ENCODE measurements around the gene KRT1.

DNA sequence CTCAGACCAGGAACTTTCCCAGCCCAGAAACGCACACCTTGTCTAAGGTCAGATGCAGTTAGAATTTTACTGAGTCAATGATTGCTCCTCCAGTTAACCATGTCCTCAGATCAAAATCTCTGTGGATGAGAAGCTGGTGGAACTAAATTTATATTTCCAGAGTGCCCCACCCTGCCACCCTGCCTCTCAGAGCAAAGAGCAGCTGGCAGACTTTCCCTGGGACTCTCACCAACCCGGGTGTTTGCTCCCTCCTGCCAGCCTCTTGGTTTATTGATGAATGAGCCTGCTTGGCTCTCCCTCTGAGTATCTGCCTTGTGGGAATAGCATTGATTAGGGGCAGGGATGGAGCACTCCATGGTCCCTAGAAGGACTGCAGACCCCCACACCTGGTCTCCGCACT is 5.9 kb upstream of the KRT1 start:
- no peak for TF ChIP-seq YY1 (IDR thresholded peaks at IDR 0.05; ENCODE audit: low read depth)
- TF ChIP-seq RXRA (IDR thresholded peaks at IDR 0.05; ENCODE audit: borderline replicate concordance, low read depth), result no peak
- TF ChIP-seq EP300 (IDR thresholded peaks at IDR 0.05; ENCODE audit: borderline replicate concordance in 1 of 2, low read depth in 1 of 2, low read length in 1 of 2), result no peak
- TF ChIP-seq EZH2phosphoT487 (IDR thresholded peaks at IDR 0.05; ENCODE audit: borderline replicate concordance, low read depth), result no peak
- no peak for TF ChIP-seq RFX5 (IDR thresholded peaks at IDR 0.05; ENCODE audit: low read length)
- TF ChIP-seq, protein P1, sequence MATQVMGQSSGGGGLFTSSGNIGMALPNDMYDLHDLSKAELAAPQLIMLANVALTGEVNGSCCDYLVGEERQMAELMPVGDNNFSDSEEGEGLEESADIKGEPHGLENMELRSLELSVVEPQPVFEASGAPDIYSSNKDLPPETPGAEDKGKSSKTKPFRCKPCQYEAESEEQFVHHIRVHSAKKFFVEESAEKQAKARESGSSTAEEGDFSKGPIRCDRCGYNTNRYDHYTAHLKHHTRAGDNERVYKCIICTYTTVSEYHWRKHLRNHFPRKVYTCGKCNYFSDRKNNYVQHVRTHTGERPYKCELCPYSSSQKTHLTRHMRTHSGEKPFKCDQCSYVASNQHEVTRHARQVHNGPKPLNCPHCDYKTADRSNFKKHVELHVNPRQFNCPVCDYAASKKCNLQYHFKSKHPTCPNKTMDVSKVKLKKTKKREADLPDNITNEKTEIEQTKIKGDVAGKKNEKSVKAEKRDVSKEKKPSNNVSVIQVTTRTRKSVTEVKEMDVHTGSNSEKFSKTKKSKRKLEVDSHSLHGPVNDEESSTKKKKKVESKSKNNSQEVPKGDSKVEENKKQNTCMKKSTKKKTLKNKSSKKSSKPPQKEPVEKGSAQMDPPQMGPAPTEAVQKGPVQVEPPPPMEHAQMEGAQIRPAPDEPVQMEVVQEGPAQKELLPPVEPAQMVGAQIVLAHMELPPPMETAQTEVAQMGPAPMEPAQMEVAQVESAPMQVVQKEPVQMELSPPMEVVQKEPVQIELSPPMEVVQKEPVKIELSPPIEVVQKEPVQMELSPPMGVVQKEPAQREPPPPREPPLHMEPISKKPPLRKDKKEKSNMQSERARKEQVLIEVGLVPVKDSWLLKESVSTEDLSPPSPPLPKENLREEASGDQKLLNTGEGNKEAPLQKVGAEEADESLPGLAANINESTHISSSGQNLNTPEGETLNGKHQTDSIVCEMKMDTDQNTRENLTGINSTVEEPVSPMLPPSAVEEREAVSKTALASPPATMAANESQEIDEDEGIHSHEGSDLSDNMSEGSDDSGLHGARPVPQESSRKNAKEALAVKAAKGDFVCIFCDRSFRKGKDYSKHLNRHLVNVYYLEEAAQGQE (IDR thresholded peaks at IDR 0.05; ENCODE audit: low read depth, low read length), result no peak
- TF ChIP-seq NFIC (IDR thresholded peaks at IDR 0.05; ENCODE audit: borderline replicate concordance), result no peak
- no peak for TF ChIP-seq TAF1 (IDR thresholded peaks at IDR 0.05; ENCODE audit: borderline replicate concordance, low read depth, low read length)
- TF ChIP-seq, protein P2, sequence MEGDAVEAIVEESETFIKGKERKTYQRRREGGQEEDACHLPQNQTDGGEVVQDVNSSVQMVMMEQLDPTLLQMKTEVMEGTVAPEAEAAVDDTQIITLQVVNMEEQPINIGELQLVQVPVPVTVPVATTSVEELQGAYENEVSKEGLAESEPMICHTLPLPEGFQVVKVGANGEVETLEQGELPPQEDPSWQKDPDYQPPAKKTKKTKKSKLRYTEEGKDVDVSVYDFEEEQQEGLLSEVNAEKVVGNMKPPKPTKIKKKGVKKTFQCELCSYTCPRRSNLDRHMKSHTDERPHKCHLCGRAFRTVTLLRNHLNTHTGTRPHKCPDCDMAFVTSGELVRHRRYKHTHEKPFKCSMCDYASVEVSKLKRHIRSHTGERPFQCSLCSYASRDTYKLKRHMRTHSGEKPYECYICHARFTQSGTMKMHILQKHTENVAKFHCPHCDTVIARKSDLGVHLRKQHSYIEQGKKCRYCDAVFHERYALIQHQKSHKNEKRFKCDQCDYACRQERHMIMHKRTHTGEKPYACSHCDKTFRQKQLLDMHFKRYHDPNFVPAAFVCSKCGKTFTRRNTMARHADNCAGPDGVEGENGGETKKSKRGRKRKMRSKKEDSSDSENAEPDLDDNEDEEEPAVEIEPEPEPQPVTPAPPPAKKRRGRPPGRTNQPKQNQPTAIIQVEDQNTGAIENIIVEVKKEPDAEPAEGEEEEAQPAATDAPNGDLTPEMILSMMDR (IDR thresholded peaks at IDR 0.05), result no peak
